Transverse colon (tissue), 4 donors: ENCODE data around the gene SRPX. TPM values are rescaled to one million over a fixed set of nuclear protein-coding genes. Genes with fewer than 3 reads are reported as not detected.

Source experiments
- DNase-seq: peaks from one replicate; pipeline ENCODE4 v3.0.0-alpha.2; 2019
- H3K27ac ChIP-seq, 4 donors: fragments of 200-600 bp; sonication (generic); 2 replicates each; pipeline ENCODE4 v1.5.1; 2016 to 2018; ENCODE audit warnings: inconsistent platforms in 4 of 4
- H3K27me3 ChIP-seq: fragments of 200-600 bp; sonication (generic); 2 replicates; pipeline ENCODE4 v1.5.1; 2017; ENCODE audit warnings: inconsistent platforms
- H3K36me3 ChIP-seq, 4 donors: fragments of 200-600 bp; sonication (generic); 2 replicates each; pipeline ENCODE4 v1.5.1; 2017 to 2019; ENCODE audit warnings: inconsistent platforms in 4 of 4
- H3K4me1 ChIP-seq, 4 donors: fragments of 200-600 bp; sonication (generic); 2 replicates each; pipeline ENCODE4 v1.5.1; 2017 to 2020; ENCODE audit warnings: inconsistent platforms in 4 of 4
- H3K4me3 ChIP-seq, 4 donors: fragments of 200-600 bp; sonication (generic); 1 replicate in 1 of 4; 2 replicates in 3 of 4; pipeline versions ENCODE4 v1.5.1 to v1.6.1; 2017 to 2019; ENCODE audit warnings: inconsistent platforms in 4 of 4
- H3K9me3 ChIP-seq, 2 donors: fragments of 200-600 bp; sonication (generic); 2 replicates each; pipeline ENCODE4 v1.5.1; 2017 to 2019; ENCODE audit warnings: inconsistent platforms in 2 of 2
- EP300 ChIP-seq: sonication (generic); formaldehyde crosslinking; IDR thresholded peaks from one replicate; pipeline ENCODE4 v1.6.1; 2017; ENCODE audit warnings: antibody characterized with exemption, low read depth
- POLR2A ChIP-seq: fragments of 450-650 bp; IDR thresholded peaks from one replicate; pipeline ENCODE4 v1.6.1; 2016; ENCODE audit warnings: antibody characterized with exemption, mild to moderate bottlenecking, moderate library complexity
- POLR2AphosphoS5 ChIP-seq, 3 donors: sonication (generic); formaldehyde crosslinking; IDR thresholded peaks; one replicate each; pipeline ENCODE4 v1.6.1; 2016; ENCODE audit warnings: antibody characterized with exemption in 3 of 3
- WGBS, 2 donors: methylation state at CpG; one replicate each; pipeline ENCODE4 v1.1.5; 2018; ENCODE audit warnings: low coverage in 1 of 2; 5-methylcytosine and 5-hydroxymethylcytosine counted together
- in situ Hi-C, 4 donors: fragments of 200-750 bp; cut with MboI; loops; one replicate each; pipeline versions ENCODE4 v1.15.0 to v1.15.1; 2017; ENCODE audit warnings: low sequenced_read_pairs in 3 of 4, low pct_ligation_motif_present in 1 of 4, low pct_unique_long_range_greater_than_20kb in 1 of 4
- intact Hi-C: fragments of 100-400 bp; cut with DNase I; formaldehyde crosslinking; loops from one replicate; pipeline ENCODE4 v1.15.1; 2023; ENCODE audit warnings: low total_unique reads
- total RNA-seq, 4 donors: library from RNA; depleted of rRNA; stranded (reverse); fragments of >200 nt; gene quantifications; one replicate each; pipeline ENCODE4 v1.1.0, GENCODE V29; 2016
- TF ChIP-seq, protein P1 (sequence below), 5 experiments: fragments of 200-600 bp in 3 of 5; fragments of 450-650 bp in 2 of 5; sonication (generic) in 3 of 5; IDR thresholded peaks; 1 replicate in 2 of 5; 2 replicates in 3 of 5; pipeline ENCODE4 v1.5.1; 2016 to 2017; ENCODE audit warnings: antibody characterized with exemption in 5 of 5, inconsistent platforms in 3 of 5, mild to moderate bottlenecking in 2 of 5, moderate library complexity in 1 of 5

SRPX gene
- total RNA-seq, 4 donors from 2014 or later = 16.1 to 43.6 (median 38.6) TPM

DNA sequence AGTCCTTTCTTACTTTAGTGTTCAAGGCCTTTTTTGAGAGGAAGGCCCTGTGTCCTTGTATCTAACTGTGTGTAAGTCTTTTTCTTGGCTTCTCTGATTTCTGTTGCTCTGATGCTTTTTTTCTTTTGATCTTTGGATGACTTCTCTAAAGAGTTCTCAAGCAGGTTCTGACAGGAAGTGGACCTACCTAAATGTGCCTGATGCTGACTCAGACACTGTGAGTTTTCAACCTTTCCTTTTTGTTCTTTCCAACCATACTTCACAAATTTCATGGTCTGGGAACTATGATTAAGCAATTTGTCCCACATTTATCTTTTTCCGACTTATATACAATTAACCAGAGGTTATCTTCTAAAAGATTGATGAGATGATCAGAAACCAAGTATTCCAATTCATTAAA, 117.8 kb downstream of the SRPX start:
- intact Hi-C loops = no loop called here
- Histone ChIP-seq H3K4me3 (no peak overlapping the region), H3K27me3 (no peaks in the 10 kb centered on the region), H3K9me3 (no peaks in the 10 kb centered on the region), H3K4me1 (no peaks in the 10 kb centered on the region), H3K27ac (no peak overlapping the region), H3K36me3 (no peaks in the 10 kb centered on the region)
- DNase-seq = no peak
- WGBS, 2 donors = 61% methylated on average over 1 of the region's 1 CpG; no CpG with 5 or more reads in 1 of the 2 donors
- TF ChIP-seq, protein P1, sequence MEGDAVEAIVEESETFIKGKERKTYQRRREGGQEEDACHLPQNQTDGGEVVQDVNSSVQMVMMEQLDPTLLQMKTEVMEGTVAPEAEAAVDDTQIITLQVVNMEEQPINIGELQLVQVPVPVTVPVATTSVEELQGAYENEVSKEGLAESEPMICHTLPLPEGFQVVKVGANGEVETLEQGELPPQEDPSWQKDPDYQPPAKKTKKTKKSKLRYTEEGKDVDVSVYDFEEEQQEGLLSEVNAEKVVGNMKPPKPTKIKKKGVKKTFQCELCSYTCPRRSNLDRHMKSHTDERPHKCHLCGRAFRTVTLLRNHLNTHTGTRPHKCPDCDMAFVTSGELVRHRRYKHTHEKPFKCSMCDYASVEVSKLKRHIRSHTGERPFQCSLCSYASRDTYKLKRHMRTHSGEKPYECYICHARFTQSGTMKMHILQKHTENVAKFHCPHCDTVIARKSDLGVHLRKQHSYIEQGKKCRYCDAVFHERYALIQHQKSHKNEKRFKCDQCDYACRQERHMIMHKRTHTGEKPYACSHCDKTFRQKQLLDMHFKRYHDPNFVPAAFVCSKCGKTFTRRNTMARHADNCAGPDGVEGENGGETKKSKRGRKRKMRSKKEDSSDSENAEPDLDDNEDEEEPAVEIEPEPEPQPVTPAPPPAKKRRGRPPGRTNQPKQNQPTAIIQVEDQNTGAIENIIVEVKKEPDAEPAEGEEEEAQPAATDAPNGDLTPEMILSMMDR (IDR thresholded peaks at IDR 0.05) = no peak
- in situ Hi-C loops = no loop called here

- Histone ChIP-seq H3K27me3 (no peaks in the 10 kb centered on the region), H3K4me3 (no peak overlapping the region), H3K27ac (no peak overlapping the region), H3K36me3 (no peaks in the 10 kb centered on the region), H3K4me1 (no peaks in the 10 kb centered on the region), H3K9me3 (no peaks in the 10 kb centered on the region)
- in situ Hi-C loops (no loop called here), intact Hi-C loops (no loop called here)
- TF ChIP-seq, protein P1 (IDR thresholded peaks at IDR 0.05) = no peak
- TF ChIP-seq EP300 (no peak), POLR2A (no peak)
- no peak for DNase-seq
- WGBS, 2 donors = 78 to 80% methylated on average over 2 of the region's 2 CpGs
These were observed 118.4 kb downstream of the SRPX start for GRCh38 chrX:38102240-38102639.

DNA sequence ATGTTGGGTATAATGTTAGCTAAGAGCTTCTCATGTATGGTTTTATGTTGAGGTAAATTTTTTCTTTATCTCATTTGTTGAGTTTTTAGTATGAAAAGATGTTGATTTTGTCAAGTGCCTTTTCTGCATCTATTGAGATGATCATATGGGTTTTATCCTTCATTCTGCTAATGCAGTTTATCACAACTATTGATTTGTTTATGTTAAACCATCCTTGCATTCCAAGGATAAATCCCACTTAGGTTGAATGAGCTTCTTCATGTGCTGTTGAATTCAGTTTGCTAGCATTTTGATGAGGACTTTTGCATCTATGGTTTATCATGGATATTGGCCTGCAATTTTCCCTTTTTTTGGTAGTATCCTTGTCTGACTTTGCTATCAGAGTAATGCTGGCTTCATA, 121.0 kb downstream of the SRPX start:
- in situ Hi-C loops = no loop called here

More for the DNA sequence above, 121.0 kb downstream of the SRPX start:
- Histone ChIP-seq H3K4me1 (no peaks in the 10 kb centered on the region), H3K36me3 (no peaks in the 10 kb centered on the region), H3K27me3 (no peaks in the 10 kb centered on the region), H3K9me3 (no peaks in the 10 kb centered on the region), H3K4me3 (no peak overlapping the region), H3K27ac (no peak overlapping the region)
- no peak for DNase-seq
- TF ChIP-seq, protein P1 (IDR thresholded peaks at IDR 0.05) = no peak
- TF ChIP-seq POLR2AphosphoS5 (IDR thresholded peaks at IDR 0.05) = no peak
- intact Hi-C loops = no loop called here

Other genes with a start within 250 kb of the SRPX start
- 1 to 10 TPM in 3 of 4 donors, under 1 TPM in 1; 0.60 to 8.1 (median 5.5) TPM for gene SYTL5, start 214.3 kb downstream of the SRPX start, total RNA-seq
- 10 to 100 TPM; 11.9 to 33.3 (median 23.7) TPM for gene RPGR, start 106.6 kb upstream of the SRPX start, total RNA-seq
- gene OTC, start 131.7 kb upstream of the SRPX start, total RNA-seq = 1 to 10 TPM in 1 of 4 donors, under 1 TPM in 1, not detected in 2; 0.95 to 1.4 TPM